ENCODE data around the gene SART1. TPM values are rescaled to one million over a fixed set of nuclear protein-coding genes. Genes with fewer than 3 reads are reported as not detected.

SART1 gene, protein sequence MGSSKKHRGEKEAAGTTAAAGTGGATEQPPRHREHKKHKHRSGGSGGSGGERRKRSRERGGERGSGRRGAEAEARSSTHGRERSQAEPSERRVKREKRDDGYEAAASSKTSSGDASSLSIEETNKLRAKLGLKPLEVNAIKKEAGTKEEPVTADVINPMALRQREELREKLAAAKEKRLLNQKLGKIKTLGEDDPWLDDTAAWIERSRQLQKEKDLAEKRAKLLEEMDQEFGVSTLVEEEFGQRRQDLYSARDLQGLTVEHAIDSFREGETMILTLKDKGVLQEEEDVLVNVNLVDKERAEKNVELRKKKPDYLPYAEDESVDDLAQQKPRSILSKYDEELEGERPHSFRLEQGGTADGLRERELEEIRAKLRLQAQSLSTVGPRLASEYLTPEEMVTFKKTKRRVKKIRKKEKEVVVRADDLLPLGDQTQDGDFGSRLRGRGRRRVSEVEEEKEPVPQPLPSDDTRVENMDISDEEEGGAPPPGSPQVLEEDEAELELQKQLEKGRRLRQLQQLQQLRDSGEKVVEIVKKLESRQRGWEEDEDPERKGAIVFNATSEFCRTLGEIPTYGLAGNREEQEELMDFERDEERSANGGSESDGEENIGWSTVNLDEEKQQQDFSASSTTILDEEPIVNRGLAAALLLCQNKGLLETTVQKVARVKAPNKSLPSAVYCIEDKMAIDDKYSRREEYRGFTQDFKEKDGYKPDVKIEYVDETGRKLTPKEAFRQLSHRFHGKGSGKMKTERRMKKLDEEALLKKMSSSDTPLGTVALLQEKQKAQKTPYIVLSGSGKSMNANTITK
- 66.7 TPM for total RNA-seq

DNA sequence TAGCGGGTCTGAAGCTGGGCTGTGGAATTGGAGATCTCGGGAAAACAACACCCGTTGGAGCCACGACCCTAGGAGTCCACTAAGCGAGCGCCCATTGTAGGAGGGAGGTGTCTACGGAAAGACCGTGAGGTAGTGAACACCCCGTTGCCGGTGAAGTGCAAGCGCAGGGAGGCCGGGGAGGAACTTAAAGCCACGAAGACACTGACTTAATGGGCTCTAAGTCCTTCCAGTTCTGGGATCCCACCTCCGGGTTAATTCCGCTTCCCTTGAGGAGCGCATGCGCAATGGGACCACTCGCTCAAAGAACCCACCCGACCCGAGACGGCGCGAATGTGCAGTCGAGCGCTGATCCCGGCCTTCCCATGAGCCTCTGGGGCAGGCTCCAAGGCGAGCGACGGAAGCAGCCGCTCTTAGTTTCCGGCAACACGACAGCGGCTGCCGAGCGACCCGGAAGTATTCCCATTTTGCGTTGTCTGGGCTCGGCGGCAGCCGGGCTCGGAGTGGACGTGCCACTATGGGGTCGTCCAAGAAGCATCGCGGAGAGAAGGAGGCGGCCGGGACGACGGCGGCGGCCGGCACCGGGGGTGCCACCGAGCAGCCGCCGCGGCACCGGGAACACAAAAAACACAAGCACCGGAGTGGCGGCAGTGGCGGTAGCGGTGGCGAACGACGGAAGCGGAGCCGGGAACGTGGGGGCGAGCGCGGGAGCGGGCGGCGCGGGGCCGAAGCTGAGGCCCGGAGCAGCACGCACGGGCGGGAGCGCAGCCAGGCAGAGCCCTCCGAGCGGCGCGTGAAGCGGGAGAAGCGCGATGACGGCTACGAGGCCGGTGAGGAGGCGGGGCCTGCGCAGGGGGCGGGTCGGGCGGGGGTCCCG, at the start of gene SART1:
TSS of gene SART1 (plus strand) at position 468 of the 874 bp plus-strand sequence. CDS start at position 515, 47 bp downstream.
- DNase-seq, result peak; percentile 99

DNA sequence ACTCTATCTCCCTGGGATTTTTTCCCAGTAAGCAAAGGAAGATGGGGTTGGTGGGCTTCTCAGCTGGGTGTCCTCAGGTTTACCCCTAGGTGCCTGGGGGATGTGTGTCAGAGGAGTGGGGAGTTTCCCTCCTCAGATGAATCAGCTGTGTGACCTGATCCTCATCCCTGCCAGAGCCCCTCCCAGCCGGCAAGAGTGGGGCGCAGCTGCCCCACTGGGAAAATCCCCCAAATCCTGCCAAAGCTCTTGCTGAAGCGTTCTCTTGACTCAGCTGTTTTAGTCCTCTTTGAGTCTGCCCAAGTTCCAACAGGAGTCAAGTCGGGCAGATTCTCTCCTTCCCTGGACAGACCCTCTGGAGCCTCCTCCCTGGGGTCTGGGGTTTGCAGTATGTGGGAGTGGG, 48.7 kb upstream of the SART1 start:
- DNase-seq, result no peak

DNA sequence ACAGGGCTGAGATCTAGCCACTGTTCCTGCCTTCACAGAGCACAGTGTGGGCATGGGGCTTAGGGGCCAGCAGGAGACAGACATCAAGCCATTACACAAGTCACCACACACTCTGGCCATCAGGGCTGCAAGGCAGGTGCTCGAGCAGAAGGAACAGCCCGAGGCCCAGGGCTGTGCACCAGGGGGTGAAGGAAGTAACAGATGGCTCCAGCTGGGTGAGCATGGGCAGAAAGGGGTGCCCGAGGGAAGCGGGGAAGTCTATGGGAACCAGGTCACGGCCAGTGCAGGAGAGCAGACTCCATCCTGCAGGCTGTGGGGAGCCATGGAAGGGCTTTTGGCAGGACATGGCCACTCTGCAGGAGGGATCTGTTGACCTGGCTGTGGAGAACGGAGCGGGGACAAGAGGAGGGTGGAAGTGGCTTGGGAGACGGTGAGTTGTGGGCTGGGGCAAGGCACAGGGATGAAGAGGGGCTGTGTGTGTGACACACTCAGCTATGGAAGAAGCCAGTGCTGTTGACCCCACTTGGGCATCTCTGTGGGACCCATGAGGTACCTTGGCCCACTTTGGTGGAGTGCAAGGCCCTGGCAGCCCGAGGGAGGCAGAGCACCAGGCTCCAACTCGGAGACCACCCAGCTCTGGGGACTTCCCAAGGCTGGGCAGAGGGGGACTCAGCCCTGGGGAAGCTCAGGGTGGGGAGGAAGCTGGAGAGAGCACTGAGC, 46.3 kb upstream of the SART1 start:
- no peak for DNase-seq

DNA sequence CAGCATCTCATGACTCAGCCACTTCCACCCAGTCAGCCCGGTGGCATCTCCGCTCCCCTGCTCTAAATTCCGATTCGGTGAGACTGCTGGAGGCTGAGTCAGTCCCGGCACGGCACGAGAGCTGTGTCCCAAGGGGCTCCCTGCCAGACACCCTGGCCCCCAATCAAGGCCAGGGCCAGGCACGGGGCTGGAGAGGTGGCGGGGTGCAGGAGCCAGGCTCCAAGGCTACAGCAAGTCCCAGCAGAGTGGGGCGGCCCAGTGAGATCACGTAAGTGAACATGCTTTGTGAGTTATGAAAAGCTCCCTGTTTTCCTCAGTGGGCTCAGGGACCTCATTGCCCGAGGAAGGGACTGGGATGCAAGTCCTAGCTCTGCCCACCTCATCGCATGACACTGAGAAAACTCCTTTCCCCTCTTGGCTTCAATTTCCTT, 45.7 kb upstream of the SART1 start:
- no peak for DNase-seq

DNA sequence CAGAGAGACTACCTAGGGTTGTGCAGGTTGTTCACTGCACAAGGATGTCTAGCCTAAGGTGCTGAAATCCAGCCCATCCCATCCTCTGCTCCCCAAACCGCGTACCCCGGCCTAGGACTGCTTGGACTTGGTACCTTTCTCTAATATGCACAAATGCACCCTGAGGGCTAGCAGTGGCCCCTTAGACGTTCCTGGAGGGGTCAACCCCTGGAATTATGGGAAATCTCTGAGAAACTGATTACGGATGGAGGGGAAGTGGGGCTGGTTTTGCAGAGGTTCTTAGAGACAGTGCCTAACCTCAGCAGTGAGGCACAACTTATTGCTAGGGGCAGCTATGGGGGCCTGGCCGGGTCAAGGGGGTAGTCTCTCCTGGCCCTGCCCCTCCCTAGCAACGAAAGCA, 45.1 kb upstream of the SART1 start:
- DNase-seq, result no peak

DNA sequence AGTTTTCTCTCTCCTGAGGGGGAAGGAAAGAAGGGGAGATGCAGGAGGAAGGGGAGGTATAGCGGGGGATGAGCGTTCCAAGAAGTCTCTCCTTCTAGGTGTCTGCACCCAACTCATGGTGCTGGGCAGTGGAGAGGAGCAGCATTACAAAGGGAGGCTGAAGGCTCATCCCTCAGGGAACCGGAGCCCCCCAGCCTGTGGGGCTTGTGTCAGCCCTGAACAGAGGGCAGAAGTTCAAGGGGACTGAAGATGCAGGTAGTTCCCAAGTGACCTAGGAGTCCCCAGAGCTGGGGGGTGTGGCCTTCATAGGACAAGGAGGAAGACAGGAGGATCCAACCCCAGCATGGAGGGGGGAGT, 44.5 kb upstream of the SART1 start:
- DNase-seq, result no peak

DNA sequence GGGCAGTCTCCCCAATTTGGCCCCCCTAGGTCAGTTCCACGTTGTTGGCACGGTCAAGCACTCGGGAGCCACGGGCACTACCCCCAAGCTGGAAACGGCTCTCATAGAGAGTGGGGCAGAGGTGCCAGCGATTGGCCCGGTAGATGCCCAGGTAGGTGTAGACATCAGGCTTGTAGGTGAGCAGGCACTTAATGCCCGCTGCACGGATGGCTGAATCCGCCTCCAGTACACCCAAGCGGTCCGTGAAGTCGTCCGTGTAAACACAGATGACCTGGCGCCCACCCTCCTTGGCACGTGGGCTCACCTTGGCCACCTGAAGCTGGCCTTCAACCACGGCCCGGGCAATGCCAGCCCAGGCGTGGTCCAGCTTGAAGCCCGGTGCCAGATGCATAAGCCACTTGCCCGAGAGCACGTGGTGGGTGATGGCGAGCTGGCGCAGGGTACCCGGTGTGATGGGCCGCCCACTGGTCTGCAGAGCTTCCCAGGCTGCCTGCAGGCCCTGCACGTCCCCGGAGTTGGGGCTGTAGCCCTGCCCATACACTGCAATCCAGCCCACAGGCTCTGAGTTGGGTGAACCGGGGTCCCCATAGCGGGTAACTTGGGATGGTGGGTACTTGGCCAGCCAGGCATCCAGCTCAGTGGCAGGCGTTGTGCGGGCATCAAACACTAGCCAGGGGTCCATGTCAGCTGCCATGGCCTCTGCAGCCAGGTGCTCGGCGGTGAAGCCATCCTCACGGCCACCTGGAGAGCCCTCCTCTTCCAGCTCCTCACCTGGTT, 43.9 kb upstream of the SART1 start:
- DNase-seq, result no peak

DNA sequence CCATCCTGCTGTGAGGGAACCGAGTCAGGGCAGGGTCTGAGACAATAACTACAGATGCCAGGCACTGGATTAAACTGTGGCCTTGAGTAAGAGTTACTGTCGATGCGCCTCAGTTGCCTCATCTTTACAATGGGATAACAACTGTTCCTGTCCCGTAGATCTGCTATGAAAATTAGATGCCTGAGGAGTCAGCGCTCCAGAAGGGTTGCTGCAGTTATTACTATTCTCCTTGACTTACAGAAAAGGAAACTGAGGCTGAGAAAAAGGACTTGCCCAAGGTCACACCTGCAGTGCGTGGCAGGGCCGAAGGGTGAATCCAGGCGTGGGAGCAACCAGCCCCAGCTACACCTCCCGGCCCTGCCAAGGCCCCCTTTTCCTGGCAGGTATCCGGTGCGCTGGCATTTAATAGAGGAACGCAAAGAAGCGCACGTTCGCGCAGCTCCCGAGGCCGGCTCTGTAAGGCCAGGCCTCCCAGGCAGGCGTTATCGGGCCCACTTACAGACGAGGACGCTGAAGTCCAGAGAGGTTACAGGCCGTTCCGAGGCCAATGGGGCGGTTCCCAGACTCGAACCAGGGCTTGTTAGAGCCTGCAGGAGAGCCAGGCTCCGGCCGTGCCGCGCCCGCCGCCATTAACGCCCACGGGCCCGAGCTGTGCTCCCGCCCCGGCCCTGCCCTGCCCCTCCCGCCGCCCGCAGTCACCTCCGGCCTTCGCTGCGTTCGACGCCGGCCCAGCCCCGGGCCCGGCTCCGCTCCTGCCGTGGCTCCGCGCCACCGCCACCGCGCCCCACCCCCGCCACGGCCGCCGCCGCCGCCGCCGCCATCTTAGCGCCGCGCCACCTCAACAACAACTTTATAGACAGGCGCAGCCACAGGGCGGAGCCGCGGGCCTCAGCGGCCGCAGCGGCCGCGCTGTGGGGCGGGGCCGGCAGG, 43.1 kb upstream of the SART1 start, which contains the start of gene C11orf68:
TSS of gene C11orf68 (minus strand) at position 852 of the 930 bp plus-strand sequence. CDS start at position 821, 31 bp downstream.
- no peak for DNase-seq

DNA sequence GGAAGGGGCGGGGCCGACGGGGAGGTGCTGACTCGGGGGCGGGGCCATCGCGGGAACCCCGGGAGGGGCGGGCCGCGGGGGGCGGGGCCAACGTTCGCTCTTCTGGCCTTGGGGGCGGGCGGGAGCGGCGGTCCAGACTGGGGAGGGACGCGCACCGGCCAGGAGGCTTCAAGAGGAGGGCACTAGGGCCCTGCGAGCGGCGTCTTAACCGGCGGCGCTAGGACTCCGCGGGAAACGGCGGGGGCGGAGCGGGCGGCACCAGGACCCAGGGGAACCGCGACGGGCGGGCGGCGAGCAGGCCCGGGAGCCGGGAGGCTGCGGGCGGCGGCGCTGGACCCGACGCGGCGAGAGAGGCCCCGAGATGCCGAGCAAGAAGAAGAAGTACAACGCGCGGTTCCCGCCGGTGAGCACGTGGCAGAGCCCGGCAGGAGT, 42.4 kb upstream of the SART1 start, which contains the start of gene DRAP1:
TSS of gene DRAP1 (plus strand) at position 286 of the 432 bp plus-strand sequence. CDS start at position 362, 76 bp downstream.
- DNase-seq, result peak; percentile 99

DNA sequence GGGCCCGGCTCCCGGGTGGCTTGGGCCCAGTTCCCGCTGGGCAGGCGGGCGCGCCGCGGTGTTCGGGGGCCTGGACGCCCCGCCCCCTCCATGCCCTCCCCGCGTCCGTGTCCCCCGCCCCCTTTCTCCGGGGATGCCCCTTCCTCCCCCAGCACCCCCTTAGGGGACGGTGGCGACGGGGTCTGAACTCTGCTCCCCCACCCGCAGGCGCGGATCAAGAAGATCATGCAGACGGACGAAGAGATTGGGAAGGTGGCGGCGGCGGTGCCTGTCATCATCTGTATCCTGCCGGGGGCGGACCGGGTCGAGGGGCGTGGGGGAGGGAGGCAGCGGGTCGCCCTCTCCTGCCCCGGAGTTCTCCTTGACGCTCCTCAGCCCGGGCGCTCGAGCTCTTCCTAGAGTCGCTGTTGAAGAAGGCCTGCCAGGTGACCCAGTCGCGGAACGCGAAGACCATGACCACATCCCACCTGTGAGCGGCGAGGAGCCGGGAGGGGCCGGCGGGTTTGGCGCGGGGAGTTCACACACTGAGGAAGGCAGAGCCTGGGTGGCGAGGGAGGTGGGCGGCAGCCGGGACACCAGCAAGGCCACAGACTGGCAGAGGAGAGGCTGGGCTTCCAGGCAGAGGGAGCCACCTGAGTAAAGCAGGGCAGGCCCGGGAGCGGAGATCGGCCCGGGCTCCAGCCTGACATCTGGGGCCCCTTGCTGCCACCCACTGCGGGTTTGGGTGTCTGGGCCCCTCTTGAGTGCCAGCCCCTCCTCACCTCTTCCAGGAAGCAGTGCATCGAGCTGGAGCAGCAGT, 41.8 kb upstream of the SART1 start:
- no peak for DNase-seq

DNA sequence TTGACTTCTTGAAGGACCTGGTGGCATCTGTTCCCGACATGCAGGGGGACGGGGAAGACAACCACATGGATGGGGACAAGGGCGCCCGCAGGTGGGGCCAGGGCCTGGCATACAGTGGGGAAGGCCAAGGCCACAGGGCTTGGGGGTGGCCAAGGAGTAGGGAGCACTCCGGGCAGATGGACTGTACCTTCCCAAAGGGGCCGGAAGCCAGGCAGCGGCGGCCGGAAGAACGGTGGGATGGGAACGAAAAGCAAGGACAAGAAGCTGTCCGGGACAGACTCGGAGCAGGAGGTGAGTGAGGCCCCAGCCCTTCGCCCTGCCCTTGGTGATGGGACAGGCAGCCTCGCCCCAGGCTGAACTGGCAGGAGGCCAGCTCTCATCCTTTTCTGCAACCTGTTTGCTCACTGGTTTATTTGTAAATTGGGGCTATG, 41.1 kb upstream of the SART1 start:
- no peak for DNase-seq

DNA sequence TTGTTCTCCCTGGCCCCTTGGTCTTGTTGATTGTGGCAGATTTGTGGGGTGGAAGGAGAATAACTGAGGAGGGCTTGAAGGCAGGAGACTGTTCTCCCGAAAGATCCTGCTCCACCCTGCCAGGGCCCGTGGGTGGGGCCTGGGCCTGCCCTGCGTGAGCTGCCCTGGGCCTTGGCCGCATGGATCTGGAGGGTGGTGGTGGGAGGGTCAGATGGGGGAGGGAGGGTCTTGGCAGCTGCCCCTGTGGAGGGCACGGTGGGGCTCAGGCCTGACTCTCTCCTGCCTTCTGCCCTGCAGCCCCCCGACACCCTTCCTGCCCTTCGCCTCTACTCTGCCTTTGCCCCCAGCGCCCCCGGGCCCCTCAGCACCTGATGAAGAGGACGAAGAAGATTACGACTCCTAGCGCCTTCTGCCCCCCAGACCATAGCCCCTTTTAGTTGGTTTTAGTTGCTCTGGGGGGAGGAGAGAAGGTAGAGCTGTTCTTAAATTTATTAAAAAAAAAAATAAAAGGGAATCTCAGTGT, 40.4 kb upstream of the SART1 start:
- no peak for DNase-seq

DNA sequence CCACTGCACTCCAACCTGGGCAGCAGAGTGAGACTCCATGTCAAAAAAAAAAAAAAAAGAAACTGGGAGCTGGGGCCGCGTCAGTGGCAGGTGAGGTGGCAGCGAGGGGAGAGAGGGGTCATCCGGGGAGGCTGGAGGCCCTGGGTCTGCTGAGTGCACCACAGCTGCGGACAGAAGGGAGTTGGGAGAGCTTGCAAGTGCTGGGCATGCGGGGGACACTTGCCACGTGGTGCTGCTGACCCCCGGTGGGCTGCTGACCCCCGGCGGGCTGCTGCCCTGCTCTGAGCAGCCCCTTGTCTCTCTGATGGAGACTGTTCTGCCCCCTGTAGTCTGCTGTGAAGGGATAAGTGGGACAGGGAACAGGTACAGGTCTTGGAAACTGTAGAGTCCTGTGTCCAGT, 39.7 kb upstream of the SART1 start:
- DNase-seq, result no peak

DNA sequence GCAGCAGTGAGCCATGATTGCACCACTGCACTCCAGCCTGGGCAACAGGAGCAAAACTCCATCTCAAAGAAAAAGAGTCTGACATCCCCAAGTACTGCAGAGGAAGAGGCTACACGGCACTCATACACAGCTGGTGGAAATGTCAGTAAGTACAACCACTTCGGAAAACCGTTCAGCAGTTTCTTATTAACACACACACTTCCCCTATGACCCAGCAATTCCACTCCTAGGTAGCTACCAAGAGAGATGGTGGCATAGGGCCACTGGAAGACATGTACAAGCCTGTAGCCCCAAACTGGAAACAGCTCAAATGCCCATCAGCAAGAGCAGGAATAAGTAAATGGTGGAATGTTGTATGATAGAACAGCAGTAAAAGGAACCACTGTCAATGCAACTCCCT, 39.0 kb upstream of the SART1 start:
- no peak for DNase-seq

DNA sequence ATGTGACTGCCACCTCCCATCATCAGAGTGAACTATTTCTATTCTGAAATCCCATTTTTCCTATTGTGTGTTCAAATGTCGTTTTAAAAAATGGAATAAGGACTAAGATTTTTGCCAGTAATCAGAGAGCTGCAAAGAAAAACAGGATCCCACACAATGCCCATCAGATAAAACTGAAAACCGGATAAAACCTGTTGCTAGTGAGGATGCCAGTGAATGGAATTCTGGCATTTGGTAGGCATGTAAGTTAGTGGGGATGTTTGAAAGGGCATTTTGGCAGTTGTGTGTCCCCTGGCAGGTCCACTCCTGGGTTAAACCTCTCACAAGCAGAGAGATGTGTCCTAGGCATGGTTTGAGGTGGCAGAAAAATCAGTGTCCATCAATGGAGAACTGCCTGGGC, 36.1 kb upstream of the SART1 start:
- DNase-seq, result no peak

DNA sequence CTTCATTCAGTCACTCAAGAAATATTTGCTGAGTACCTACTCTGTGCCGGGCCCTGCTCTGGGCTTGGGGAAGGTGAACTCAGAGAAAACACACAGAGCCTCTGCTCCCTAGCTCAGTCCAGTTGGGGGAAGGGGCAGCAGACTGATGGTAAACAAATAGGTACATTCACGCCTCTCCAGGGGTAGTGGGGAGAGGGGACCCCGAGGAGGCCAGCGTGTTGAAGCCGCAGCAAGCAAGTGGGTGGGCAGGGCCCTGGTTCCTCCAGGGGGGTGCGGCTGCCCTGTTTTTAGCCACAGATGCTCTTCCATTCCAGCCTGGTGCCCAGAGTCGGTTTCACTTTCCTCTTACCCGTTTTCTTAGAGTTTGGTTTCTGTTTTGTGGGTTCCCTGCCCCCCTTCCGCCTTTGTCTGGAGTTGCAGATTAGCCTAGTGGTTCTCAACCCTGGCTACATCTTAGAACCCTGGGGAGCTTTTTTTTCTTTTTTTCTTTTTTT, 33.6 kb upstream of the SART1 start:
- no peak for DNase-seq

DNA sequence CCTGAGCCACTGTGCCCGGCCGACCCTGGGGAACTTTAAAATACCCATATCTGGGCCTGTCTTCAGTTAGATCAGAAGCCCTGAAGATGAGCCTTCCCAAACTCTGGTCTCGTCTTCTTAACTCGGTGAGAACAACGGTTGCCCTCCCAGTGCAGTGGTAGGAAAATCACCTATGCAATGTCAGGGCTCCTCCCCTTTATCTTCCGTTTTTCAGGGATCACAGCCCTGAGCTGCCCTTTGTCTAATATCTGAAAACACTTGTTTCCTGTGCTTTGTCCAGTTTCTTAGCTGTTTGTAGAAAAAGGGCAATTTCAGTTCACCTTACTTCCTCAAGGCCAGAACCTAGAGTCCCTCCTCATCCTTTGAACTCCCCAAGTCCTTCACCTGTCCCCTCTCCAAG, 32.9 kb upstream of the SART1 start:
- no peak for DNase-seq
